Stimulated activated naive CD8-positive, alpha-beta T cell treated with anti-CD3 and anti-CD28 coated beads, Interleukin-15, Interleukin-2, amounts not matched to agents 100 ng/mL and 50 ng/mL, for 24 hours (primary cell): ENCODE results near the gene NSUN6.

Source experiments
- H3K27ac Mint-ChIP-seq: one replicate; pipeline ENCODE4 v1.8.0; 2021; ENCODE audit warnings: mild to moderate bottlenecking, mixed read lengths
- H3K27me3 Mint-ChIP-seq: one replicate; pipeline ENCODE4 v1.8.0; 2021; ENCODE audit warnings: mixed read lengths
- H3K36me3 Mint-ChIP-seq: one replicate; pipeline ENCODE4 v1.8.0; 2021; ENCODE audit warnings: low read depth, mixed read lengths
- H3K4me1 Mint-ChIP-seq: one replicate; pipeline ENCODE4 v1.8.0; 2021; ENCODE audit warnings: low read depth, mixed read lengths
- H3K4me3 Mint-ChIP-seq: one replicate; pipeline ENCODE4 v1.8.0; 2021; ENCODE audit warnings: mild to moderate bottlenecking, mixed read lengths
- H3K9me3 Mint-ChIP-seq: one replicate; pipeline ENCODE4 v1.8.0; 2021; ENCODE audit warnings: mixed read lengths

NSUN6 gene

GRCh38 chr10:18651324-18652007, at the start of gene NSUN6:
Gene NSUN6, minus strand, starts transcription at chr10:18651587. Its CDS starts 384 bp downstream, at chr10:18651203.
- Mint-ChIP-seq H3K4me1 (peaks cover 50% of the 10 kb centered on the region), H3K9me3 (no peaks in the 10 kb centered on the region), H3K36me3 (peaks cover 21% of the 10 kb centered on the region), H3K27ac (peak within 1 kb of the TSS; percentile 98), H3K4me3 (peak within 1 kb of the TSS; percentile 96), H3K27me3 (no peaks in the 10 kb centered on the region)

- H3K27me3 Mint-ChIP-seq: peaks cover 3% of the 10 kb centered on the region
- peaks cover 4% of the 10 kb centered on the region for H3K4me1 Mint-ChIP-seq
- no peak overlapping the region for H3K27ac Mint-ChIP-seq
- H3K9me3 Mint-ChIP-seq: no peaks in the 10 kb centered on the region
- no peak overlapping the region for H3K4me3 Mint-ChIP-seq
- H3K36me3 Mint-ChIP-seq: no peaks in the 10 kb centered on the region
Measured at GRCh38 chr10:18699849-18700840, 48.8 kb upstream of the NSUN6 start.

GRCh38 chr10:18690541-18690940, 39.2 kb upstream of the NSUN6 start:
- no peak overlapping the region for H3K4me3 Mint-ChIP-seq
- H3K27me3 Mint-ChIP-seq: peaks cover 8% of the 10 kb centered on the region
- no peaks in the 10 kb centered on the region for H3K36me3 Mint-ChIP-seq
- no peaks in the 10 kb centered on the region for H3K9me3 Mint-ChIP-seq
- no peak overlapping the region for H3K27ac Mint-ChIP-seq
- peaks cover under 1% of the 10 kb centered on the region for H3K4me1 Mint-ChIP-seq

GRCh38 chr10:18689498-18689897, 38.1 kb upstream of the NSUN6 start:
- peaks cover 10% of the 10 kb centered on the region for H3K4me1 Mint-ChIP-seq

GRCh38 chr10:18687706-18688105, 36.3 kb upstream of the NSUN6 start:
- H3K36me3 Mint-ChIP-seq: peaks cover 8% of the 10 kb centered on the region
- H3K9me3 Mint-ChIP-seq: no peaks in the 10 kb centered on the region
- no peak overlapping the region for H3K4me3 Mint-ChIP-seq
- no peak overlapping the region for H3K27ac Mint-ChIP-seq
- peaks cover 8% of the 10 kb centered on the region for H3K27me3 Mint-ChIP-seq
- peaks cover 11% of the 10 kb centered on the region for H3K4me1 Mint-ChIP-seq

More at GRCh38 chr10:18689498-18689897, 38.1 kb upstream of the NSUN6 start:
- H3K36me3 Mint-ChIP-seq: no peaks in the 10 kb centered on the region
- H3K4me3 Mint-ChIP-seq: no peak overlapping the region
- no peaks in the 10 kb centered on the region for H3K9me3 Mint-ChIP-seq
- H3K27ac Mint-ChIP-seq: no peak overlapping the region
- H3K27me3 Mint-ChIP-seq: peaks cover 8% of the 10 kb centered on the region

- no peak overlapping the region for H3K4me3 Mint-ChIP-seq
- no peak overlapping the region for H3K27ac Mint-ChIP-seq
- H3K36me3 Mint-ChIP-seq: peaks cover 11% of the 10 kb centered on the region
- peaks cover 12% of the 10 kb centered on the region for H3K4me1 Mint-ChIP-seq
- H3K9me3 Mint-ChIP-seq: no peaks in the 10 kb centered on the region
- H3K27me3 Mint-ChIP-seq: peaks cover 8% of the 10 kb centered on the region
Measured at GRCh38 chr10:18687195-18687594, 35.8 kb upstream of the NSUN6 start.

GRCh38 chr10:18685555-18685954, 34.2 kb upstream of the NSUN6 start:
- peaks cover 16% of the 10 kb centered on the region for H3K36me3 Mint-ChIP-seq
- peaks cover 14% of the 10 kb centered on the region for H3K4me1 Mint-ChIP-seq
- no peaks in the 10 kb centered on the region for H3K9me3 Mint-ChIP-seq
- H3K27ac Mint-ChIP-seq: no peak overlapping the region
- H3K4me3 Mint-ChIP-seq: no peak overlapping the region
- H3K27me3 Mint-ChIP-seq: peaks cover 6% of the 10 kb centered on the region

- Mint-ChIP-seq H3K27me3 (peaks cover 4% of the 10 kb centered on the region), H3K9me3 (no peaks in the 10 kb centered on the region), H3K27ac (no peak overlapping the region), H3K4me1 (peaks cover 14% of the 10 kb centered on the region), H3K36me3 (peaks cover 16% of the 10 kb centered on the region), H3K4me3 (no peak overlapping the region)
Measured at GRCh38 chr10:18684953-18685352, 33.6 kb upstream of the NSUN6 start.

GRCh38 chr10:18684416-18684815, 33.0 kb upstream of the NSUN6 start:
- H3K4me3 Mint-ChIP-seq: no peak overlapping the region
- H3K4me1 Mint-ChIP-seq: peaks cover 14% of the 10 kb centered on the region
- H3K9me3 Mint-ChIP-seq: no peaks in the 10 kb centered on the region
- no peak overlapping the region for H3K27ac Mint-ChIP-seq
- peaks cover 16% of the 10 kb centered on the region for H3K36me3 Mint-ChIP-seq
- peaks cover 4% of the 10 kb centered on the region for H3K27me3 Mint-ChIP-seq

- no peak overlapping the region for H3K4me3 Mint-ChIP-seq
- peaks cover 14% of the 10 kb centered on the region for H3K4me1 Mint-ChIP-seq
- no peaks in the 10 kb centered on the region for H3K27me3 Mint-ChIP-seq
- H3K27ac Mint-ChIP-seq: no peak overlapping the region
- no peaks in the 10 kb centered on the region for H3K9me3 Mint-ChIP-seq
- peaks cover 16% of the 10 kb centered on the region for H3K36me3 Mint-ChIP-seq
Measured at GRCh38 chr10:18683427-18683826, 32.0 kb upstream of the NSUN6 start.

GRCh38 chr10:18681971-18682411, 30.6 kb upstream of the NSUN6 start:
- peaks cover 16% of the 10 kb centered on the region for H3K36me3 Mint-ChIP-seq
- H3K4me3 Mint-ChIP-seq: no peak overlapping the region
- H3K9me3 Mint-ChIP-seq: no peaks in the 10 kb centered on the region
- peaks cover 14% of the 10 kb centered on the region for H3K4me1 Mint-ChIP-seq
- H3K27me3 Mint-ChIP-seq: no peaks in the 10 kb centered on the region
- H3K27ac Mint-ChIP-seq: no peak overlapping the region

- Mint-ChIP-seq H3K4me1 (peaks cover 14% of the 10 kb centered on the region), H3K27me3 (no peaks in the 10 kb centered on the region), H3K4me3 (no peak overlapping the region), H3K36me3 (peaks cover 20% of the 10 kb centered on the region), H3K27ac (no peak overlapping the region), H3K9me3 (no peaks in the 10 kb centered on the region)
Measured at GRCh38 chr10:18681366-18681765, 30.0 kb upstream of the NSUN6 start.

- Mint-ChIP-seq H3K4me3 (no peak overlapping the region), H3K4me1 (peaks cover 14% of the 10 kb centered on the region), H3K36me3 (peaks cover 24% of the 10 kb centered on the region), H3K27me3 (no peaks in the 10 kb centered on the region), H3K27ac (no peak overlapping the region), H3K9me3 (no peaks in the 10 kb centered on the region)
Measured at GRCh38 chr10:18680754-18681153, 29.4 kb upstream of the NSUN6 start.

- peaks cover 55% of the 10 kb centered on the region for H3K36me3 Mint-ChIP-seq
Measured at GRCh38 chr10:18675086-18675801, 23.9 kb upstream of the NSUN6 start.

More at GRCh38 chr10:18675086-18675801, 23.9 kb upstream of the NSUN6 start:
- Mint-ChIP-seq H3K9me3 (no peaks in the 10 kb centered on the region), H3K27me3 (no peaks in the 10 kb centered on the region), H3K4me3 (no peak overlapping the region), H3K4me1 (no peaks in the 10 kb centered on the region), H3K27ac (no peak overlapping the region)
